ENCODE data around the gene HSPB1. TPM values are rescaled to one million over a fixed set of nuclear protein-coding genes. Genes with fewer than 3 reads are reported as not detected.

Gene HSPB1
- total RNA-seq, 2 experiments from 2014 or later = 36.5 to 62.9 TPM

- Mint-ChIP-seq H3K9me3 (ENCODE audit: low read depth) (no peaks in the 10 kb centered on the region), H3K27me3 (no peaks in the 10 kb centered on the region), H3K4me3 (peak overlapping the region; percentile 81), H3K36me3 (peaks cover 9% of the 10 kb centered on the region), H3K27ac (peak overlapping the region; percentile 96), H3K4me1 (peaks cover 30% of the 10 kb centered on the region)
- CTCF ChIA-PET = interaction anchor here (0.8 to 19.4 kb wide), 14 partner anchors 13 to 149 kb away, joined by 3 to 344 read pairs (median 4); partner anchors contain the start of genes HSPB1 and YWHAG
- DNase-seq (no peak), ATAC-seq (no peak)
These were observed 14.7 kb downstream of the HSPB1 start for GRCh38 chr7:76316984-76317781.

GRCh38 chr7:76317782-76318487 is 15.5 kb downstream of the HSPB1 start:
- ATAC-seq = peak; percentile 93
- CTCF ChIA-PET = interaction anchor here (1.1 to 19.4 kb wide), 15 partner anchors 12 to 203 kb away, joined by 3 to 344 read pairs (median 4); partner anchors contain the start of genes HSPB1 and YWHAG

GRCh38 chr7:76318488-76319353 is 16.2 kb downstream of the HSPB1 start:
- H3K36me3 Mint-ChIP-seq = peaks cover 9% of the 10 kb centered on the region
- H3K9me3 Mint-ChIP-seq (ENCODE audit: low read depth) = no peaks in the 10 kb centered on the region
- no peaks in the 10 kb centered on the region for H3K27me3 Mint-ChIP-seq
- CTCF ChIA-PET = interaction anchor here (0.7 to 19.4 kb wide), 15 partner anchors 11 to 204 kb away, joined by 3 to 344 read pairs (median 4); partner anchors contain the start of genes HSPB1 and YWHAG
- peaks cover 38% of the 10 kb centered on the region for H3K4me1 Mint-ChIP-seq
- DNase-seq = peak; percentile 89
- H3K4me3 Mint-ChIP-seq = peak overlapping the region; percentile 81
- ATAC-seq = peak; percentile 40
- H3K27ac Mint-ChIP-seq = peak overlapping the region; percentile 96

More at GRCh38 chr7:76317782-76318487, 15.5 kb downstream of the HSPB1 start:
- H3K36me3 Mint-ChIP-seq = peaks cover 9% of the 10 kb centered on the region
- H3K9me3 Mint-ChIP-seq (ENCODE audit: low read depth) = no peaks in the 10 kb centered on the region
- peak overlapping the region; percentile 81 for H3K4me3 Mint-ChIP-seq
- peak; percentile 98 for DNase-seq
- peaks cover 34% of the 10 kb centered on the region for H3K4me1 Mint-ChIP-seq
- peak overlapping the region; percentile 96 for H3K27ac Mint-ChIP-seq
- no peaks in the 10 kb centered on the region for H3K27me3 Mint-ChIP-seq

GRCh38 chr7:76325092-76325491 is 22.6 kb downstream of the HSPB1 start:
- CTCF ChIA-PET = interaction anchor here (1.3 kb wide), 1 partner anchor 69 kb away, joined by 3 read pairs; no protein-coding TSS in a partner anchor
- Mint-ChIP-seq H3K27ac (no peak overlapping the region), H3K36me3 (peaks cover 32% of the 10 kb centered on the region), H3K9me3 (ENCODE audit: low read depth) (no peaks in the 10 kb centered on the region), H3K4me1 (peaks cover 33% of the 10 kb centered on the region), H3K4me3 (no peak overlapping the region), H3K27me3 (no peaks in the 10 kb centered on the region)
- ATAC-seq (no peak), DNase-seq (no peak)

- Mint-ChIP-seq H3K27ac (no peak overlapping the region), H3K4me3 (no peak overlapping the region), H3K4me1 (peaks cover 36% of the 10 kb centered on the region), H3K27me3 (no peaks in the 10 kb centered on the region), H3K9me3 (ENCODE audit: low read depth) (no peaks in the 10 kb centered on the region), H3K36me3 (peaks cover 35% of the 10 kb centered on the region)
- DNase-seq (no peak), ATAC-seq (no peak)
- CTCF ChIA-PET = interaction anchor here (1.9 kb wide), 1 partner anchor 12 kb away, joined by 7 read pairs; no protein-coding TSS in a partner anchor
These were observed 23.3 kb downstream of the HSPB1 start for GRCh38 chr7:76325811-76326210.

- Mint-ChIP-seq H3K27ac (no peak overlapping the region), H3K9me3 (ENCODE audit: low read depth) (no peaks in the 10 kb centered on the region), H3K27me3 (no peaks in the 10 kb centered on the region), H3K4me3 (no peak overlapping the region), H3K36me3 (peaks cover 32% of the 10 kb centered on the region), H3K4me1 (peaks cover 36% of the 10 kb centered on the region)
- CTCF ChIA-PET = interaction anchor here (1.5 to 1.9 kb wide), 2 partner anchors 13 to 35 kb away, joined by 4 to 7 read pairs; no protein-coding TSS in a partner anchor
- ATAC-seq (no peak), DNase-seq (no peak)
These were observed 24.3 kb downstream of the HSPB1 start for GRCh38 chr7:76326646-76327233.

GRCh38 chr7:76327610-76328009 is 25.1 kb downstream of the HSPB1 start:
- H3K27me3 Mint-ChIP-seq = no peaks in the 10 kb centered on the region
- ATAC-seq = peak; percentile 27
- CTCF ChIA-PET = interaction anchor here (1.2 to 1.9 kb wide), 3 partner anchors 13 to 36 kb away, joined by 3 to 7 read pairs (median 4); no protein-coding TSS in a partner anchor
- peaks cover 39% of the 10 kb centered on the region for H3K4me1 Mint-ChIP-seq
- H3K36me3 Mint-ChIP-seq = peaks cover 35% of the 10 kb centered on the region
- no peak overlapping the region for H3K4me3 Mint-ChIP-seq
- H3K27ac Mint-ChIP-seq = no peak overlapping the region
- DNase-seq = no peak
- H3K9me3 Mint-ChIP-seq (ENCODE audit: low read depth) = no peaks in the 10 kb centered on the region

GRCh38 chr7:76328389-76328788 is 25.9 kb downstream of the HSPB1 start:
- Mint-ChIP-seq H3K4me1 (peaks cover 32% of the 10 kb centered on the region), H3K9me3 (ENCODE audit: low read depth) (no peaks in the 10 kb centered on the region), H3K27ac (no peak overlapping the region), H3K27me3 (no peaks in the 10 kb centered on the region), H3K36me3 (peaks cover 36% of the 10 kb centered on the region), H3K4me3 (no peak overlapping the region)
- DNase-seq = no peak
- CTCF ChIA-PET = interaction anchor here (1.2 to 1.5 kb wide), 2 partner anchors 31 to 37 kb away, joined by 3 to 4 read pairs; no protein-coding TSS in a partner anchor
- no peak for ATAC-seq

GRCh38 chr7:76329479-76329878 is 27.0 kb downstream of the HSPB1 start:
- Mint-ChIP-seq H3K27me3 (no peaks in the 10 kb centered on the region), H3K9me3 (ENCODE audit: low read depth) (no peaks in the 10 kb centered on the region), H3K4me3 (no peak overlapping the region), H3K36me3 (peaks cover 36% of the 10 kb centered on the region), H3K4me1 (peaks cover 32% of the 10 kb centered on the region), H3K27ac (no peak overlapping the region)
- DNase-seq (no peak), ATAC-seq (no peak)
- CTCF ChIA-PET = interaction anchor here (1.1 kb wide), 1 partner anchor 11 kb away, joined by 4 read pairs; no protein-coding TSS in a partner anchor

- H3K4me3 Mint-ChIP-seq = no peak overlapping the region
- no peaks in the 10 kb centered on the region for H3K27me3 Mint-ChIP-seq
- ATAC-seq (no peak), DNase-seq (no peak)
- CTCF ChIA-PET = interaction anchor here (0.8 to 1.1 kb wide), 2 partner anchors 12 to 28 kb away, joined by 3 to 4 read pairs; no protein-coding TSS in a partner anchor
- peaks cover 30% of the 10 kb centered on the region for H3K4me1 Mint-ChIP-seq
- H3K36me3 Mint-ChIP-seq = peaks cover 36% of the 10 kb centered on the region
- no peaks in the 10 kb centered on the region for H3K9me3 Mint-ChIP-seq (ENCODE audit: low read depth)
- no peak overlapping the region for H3K27ac Mint-ChIP-seq
These were observed 27.8 kb downstream of the HSPB1 start for GRCh38 chr7:76330261-76330660.

- H3K27ac Mint-ChIP-seq = no peak overlapping the region
- peaks cover 36% of the 10 kb centered on the region for H3K36me3 Mint-ChIP-seq
- CTCF ChIA-PET = interaction anchor here (0.8 to 1.1 kb wide), 2 partner anchors 13 to 27 kb away, joined by 3 to 4 read pairs; no protein-coding TSS in a partner anchor
- no peak for DNase-seq
- H3K4me3 Mint-ChIP-seq = no peak overlapping the region
- H3K27me3 Mint-ChIP-seq = no peaks in the 10 kb centered on the region
- peaks cover 32% of the 10 kb centered on the region for H3K4me1 Mint-ChIP-seq
- ATAC-seq = no peak
- no peaks in the 10 kb centered on the region for H3K9me3 Mint-ChIP-seq (ENCODE audit: low read depth)
These were observed 28.2 kb downstream of the HSPB1 start for GRCh38 chr7:76330673-76331072.

- H3K27me3 Mint-ChIP-seq = no peaks in the 10 kb centered on the region
- CTCF ChIA-PET = interaction anchor here (1.2 kb wide), 1 partner anchor 13 kb away, joined by 3 read pairs; no protein-coding TSS in a partner anchor
- H3K27ac Mint-ChIP-seq = peak overlapping the region; percentile 32
- H3K4me1 Mint-ChIP-seq = peaks cover 40% of the 10 kb centered on the region
- H3K4me3 Mint-ChIP-seq = no peak overlapping the region
- no peak for DNase-seq
- no peaks in the 10 kb centered on the region for H3K9me3 Mint-ChIP-seq (ENCODE audit: low read depth)
- H3K36me3 Mint-ChIP-seq = peaks cover 36% of the 10 kb centered on the region
- ATAC-seq = no peak
These were observed 29.6 kb downstream of the HSPB1 start for GRCh38 chr7:76332078-76332477.
